Neural progenitor cell (in vitro differentiated cells): ENCODE results near the gene AK3.

Experiments used
- EZH2phosphoT487 ChIP-seq: fragments of 200-600 bp; sonication (generic); IDR thresholded peaks from 2 replicates; pipeline ENCODE4 v1.6.1; 2017; ENCODE audit warnings: antibody characterized with exemption
- TF ChIP-seq, protein P1 (sequence below): fragments of 200-600 bp; sonication (generic); IDR thresholded peaks from 2 replicates; pipeline ENCODE4 v1.5.1; 2017; ENCODE audit warnings: antibody characterized with exemption, mild to moderate bottlenecking

GRCh38 chr9:4727593-4727992 lies 13.4 kb downstream of the AK3 start:
- TF ChIP-seq, protein P1, sequence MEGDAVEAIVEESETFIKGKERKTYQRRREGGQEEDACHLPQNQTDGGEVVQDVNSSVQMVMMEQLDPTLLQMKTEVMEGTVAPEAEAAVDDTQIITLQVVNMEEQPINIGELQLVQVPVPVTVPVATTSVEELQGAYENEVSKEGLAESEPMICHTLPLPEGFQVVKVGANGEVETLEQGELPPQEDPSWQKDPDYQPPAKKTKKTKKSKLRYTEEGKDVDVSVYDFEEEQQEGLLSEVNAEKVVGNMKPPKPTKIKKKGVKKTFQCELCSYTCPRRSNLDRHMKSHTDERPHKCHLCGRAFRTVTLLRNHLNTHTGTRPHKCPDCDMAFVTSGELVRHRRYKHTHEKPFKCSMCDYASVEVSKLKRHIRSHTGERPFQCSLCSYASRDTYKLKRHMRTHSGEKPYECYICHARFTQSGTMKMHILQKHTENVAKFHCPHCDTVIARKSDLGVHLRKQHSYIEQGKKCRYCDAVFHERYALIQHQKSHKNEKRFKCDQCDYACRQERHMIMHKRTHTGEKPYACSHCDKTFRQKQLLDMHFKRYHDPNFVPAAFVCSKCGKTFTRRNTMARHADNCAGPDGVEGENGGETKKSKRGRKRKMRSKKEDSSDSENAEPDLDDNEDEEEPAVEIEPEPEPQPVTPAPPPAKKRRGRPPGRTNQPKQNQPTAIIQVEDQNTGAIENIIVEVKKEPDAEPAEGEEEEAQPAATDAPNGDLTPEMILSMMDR = no peak
- TF ChIP-seq EZH2phosphoT487 = no peak
